HG03457 (cell line): ENCODE measurements around the gene RBM15B.

Experiments
- ATAC-seq: cut with Tn5 transposase; IDR thresholded peaks from one replicate; pipeline ENCODE4 v1.9.1; 2021; ENCODE audit warnings: moderate number of reproducible peaks; ENCODE audit not compliant: unreplicated experiment

Gene RBM15B

GRCh38 chr3:51390246-51391074, 625 bp upstream of the RBM15B start:
- peak; percentile 3 for ATAC-seq

DNA sequence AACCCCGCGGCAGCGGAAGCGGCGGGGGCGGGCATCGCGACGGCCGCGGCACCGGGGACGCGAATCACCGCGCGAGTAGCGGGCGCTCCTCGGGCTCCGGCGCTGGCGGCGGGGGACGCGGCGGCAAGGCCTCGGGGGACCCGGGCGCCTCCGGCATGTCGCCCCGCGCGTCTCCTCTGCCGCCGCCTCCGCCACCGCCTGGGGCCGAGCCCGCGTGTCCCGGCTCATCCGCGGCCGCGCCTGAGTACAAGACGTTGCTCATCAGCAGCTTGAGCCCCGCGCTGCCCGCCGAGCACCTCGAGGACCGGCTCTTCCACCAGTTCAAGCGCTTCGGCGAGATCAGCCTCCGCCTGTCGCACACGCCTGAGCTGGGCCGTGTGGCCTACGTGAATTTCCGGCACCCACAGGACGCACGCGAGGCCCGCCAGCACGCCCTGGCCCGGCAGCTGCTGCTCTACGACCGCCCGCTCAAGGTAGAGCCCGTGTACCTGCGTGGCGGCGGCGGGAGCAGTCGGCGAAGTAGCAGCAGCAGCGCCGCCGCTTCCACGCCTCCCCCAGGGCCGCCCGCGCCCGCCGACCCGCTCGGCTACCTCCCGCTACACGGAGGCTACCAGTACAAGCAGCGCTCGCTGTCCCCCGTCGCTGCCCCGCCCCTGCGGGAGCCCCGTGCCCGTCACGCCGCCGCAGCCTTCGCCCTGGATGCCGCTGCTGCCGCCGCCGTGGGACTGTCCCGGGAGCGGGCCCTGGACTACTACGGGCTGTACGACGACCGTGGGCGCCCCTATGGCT, 675 bp downstream of the RBM15B start:
- peak; percentile 8 for ATAC-seq

DNA sequence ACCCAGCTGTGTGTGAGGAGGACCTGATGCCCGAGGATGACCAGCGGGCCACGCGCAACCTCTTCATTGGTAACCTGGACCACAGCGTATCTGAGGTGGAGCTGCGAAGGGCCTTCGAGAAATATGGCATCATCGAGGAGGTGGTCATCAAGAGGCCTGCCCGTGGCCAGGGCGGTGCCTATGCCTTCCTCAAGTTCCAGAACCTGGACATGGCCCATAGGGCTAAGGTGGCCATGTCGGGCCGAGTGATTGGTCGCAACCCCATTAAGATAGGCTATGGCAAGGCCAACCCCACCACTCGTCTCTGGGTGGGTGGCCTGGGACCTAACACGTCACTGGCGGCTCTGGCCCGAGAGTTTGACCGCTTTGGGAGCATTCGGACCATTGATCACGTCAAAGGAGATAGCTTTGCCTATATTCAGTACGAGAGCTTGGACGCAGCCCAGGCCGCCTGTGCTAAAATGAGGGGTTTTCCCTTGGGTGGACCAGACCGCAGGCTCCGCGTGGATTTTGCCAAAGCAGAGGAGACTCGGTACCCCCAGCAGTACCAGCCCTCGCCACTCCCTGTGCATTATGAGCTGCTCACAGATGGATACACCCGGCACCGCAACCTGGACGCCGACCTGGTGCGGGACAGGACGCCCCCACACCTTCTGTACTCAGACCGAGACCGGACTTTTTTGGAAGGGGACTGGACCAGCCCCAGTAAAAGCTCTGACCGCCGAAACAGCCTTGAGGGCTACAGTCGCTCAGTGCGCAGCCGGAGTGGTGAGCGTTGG, 1.5 kb downstream of the RBM15B start:
- ATAC-seq, result no peak

- ATAC-seq, result no peak
Observed at GRCh38 chr3:51393134-51393495, 2.0 kb downstream of the RBM15B start.

- ATAC-seq, result no peak
Observed at GRCh38 chr3:51393564-51393963, 2.5 kb downstream of the RBM15B start.

DNA sequence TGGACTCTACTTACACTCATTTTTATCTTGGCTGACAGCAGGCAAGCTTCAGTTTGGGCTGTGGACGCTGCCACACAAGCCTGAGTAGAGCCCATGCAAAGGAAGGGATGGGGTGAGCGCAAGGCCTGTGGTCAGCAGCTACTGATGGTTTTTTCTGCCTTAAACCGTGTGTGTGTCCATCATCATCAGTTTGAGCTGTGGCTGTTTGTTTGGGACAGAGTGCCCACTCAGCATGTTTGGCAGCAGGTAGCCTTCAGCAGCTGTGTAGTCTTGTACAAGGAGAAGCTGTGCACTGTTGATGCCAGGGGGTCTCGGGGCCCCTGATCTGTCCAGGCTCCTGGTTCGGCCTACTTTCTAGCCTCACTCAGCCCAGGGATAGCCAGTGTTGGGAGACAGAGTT, 3.5 kb downstream of the RBM15B start:
- no peak for ATAC-seq

DNA sequence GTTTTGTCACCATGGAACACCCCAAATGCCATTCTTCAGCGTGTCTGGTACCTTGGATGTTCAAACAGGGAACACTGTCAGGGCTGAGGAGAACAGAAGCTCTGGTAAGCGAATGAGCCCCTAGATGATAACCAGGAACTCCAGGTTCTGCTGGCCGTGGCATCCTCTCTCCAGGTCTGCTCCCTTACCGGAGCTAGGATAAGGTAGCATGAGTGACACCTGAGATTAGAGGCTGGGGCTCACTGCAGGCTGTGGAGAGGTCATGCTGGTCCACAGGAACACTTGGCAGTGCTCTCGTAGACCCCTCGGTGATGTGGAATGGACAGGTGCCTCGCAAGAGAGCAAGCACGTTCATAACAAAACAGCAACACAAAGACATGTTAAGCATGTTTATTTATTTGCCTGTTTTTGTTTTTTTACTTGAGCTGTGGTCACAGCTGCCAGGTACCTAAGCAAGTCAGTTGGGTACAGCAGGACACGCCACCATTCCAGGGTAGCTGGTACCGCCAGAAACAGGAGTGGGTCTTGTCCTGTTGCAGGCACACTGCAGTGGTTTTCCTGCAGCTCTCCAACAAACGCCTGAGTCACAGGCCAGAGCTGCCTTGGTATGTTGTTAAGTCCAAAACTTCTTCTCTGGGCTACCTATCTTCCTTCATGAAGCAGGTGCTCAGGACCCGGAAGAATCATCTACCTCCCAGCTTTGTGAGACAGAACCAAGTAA, 4.6 kb downstream of the RBM15B start:
- no peak for ATAC-seq

GRCh38 chr3:51396401-51396800, 5.3 kb downstream of the RBM15B start:
- ATAC-seq, result no peak

DNA sequence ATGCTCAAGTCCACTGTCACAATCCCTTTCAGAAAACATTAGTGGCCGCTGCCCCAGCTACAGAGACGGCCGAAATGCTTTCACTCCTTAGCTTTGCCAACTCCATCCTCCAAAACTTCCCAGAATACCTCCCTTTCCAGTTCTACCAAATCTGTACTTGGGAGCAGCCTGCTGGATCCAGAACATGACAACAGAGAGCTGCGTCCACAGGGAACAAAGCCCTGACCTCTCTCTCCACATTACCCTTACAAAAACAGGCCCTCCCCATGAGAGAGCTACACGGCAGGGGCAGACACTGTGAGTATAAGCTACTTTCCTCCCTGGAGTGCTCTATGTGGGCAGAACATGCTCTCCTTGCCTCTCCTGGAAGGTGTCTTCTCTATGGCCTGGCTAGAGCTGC, 6.3 kb downstream of the RBM15B start:
- ATAC-seq, result no peak

- no peak for ATAC-seq
Observed at GRCh38 chr3:51398595-51399310, 7.7 kb downstream of the RBM15B start.

- no peak for ATAC-seq
Observed at GRCh38 chr3:51400166-51400565, 9.1 kb downstream of the RBM15B start.

DNA sequence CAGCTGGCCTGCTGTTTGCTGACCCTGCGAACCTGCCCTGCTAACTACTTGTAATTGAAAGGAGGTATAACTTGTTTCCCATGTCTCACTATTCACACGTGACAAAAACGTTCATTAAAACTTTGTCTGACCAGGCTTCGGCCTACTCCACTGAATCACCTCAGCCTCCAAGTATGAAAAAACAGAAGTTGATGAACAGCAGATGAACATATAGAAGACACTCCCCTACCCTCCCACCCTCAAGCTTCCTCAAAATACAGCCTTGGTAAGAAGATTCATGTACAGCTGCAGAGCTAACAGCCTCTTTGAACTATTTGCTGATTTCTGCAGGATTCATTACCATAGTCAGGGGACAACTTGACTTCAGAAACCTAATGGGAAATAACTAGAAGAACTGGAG, 10.7 kb downstream of the RBM15B start:
- no peak for ATAC-seq

DNA sequence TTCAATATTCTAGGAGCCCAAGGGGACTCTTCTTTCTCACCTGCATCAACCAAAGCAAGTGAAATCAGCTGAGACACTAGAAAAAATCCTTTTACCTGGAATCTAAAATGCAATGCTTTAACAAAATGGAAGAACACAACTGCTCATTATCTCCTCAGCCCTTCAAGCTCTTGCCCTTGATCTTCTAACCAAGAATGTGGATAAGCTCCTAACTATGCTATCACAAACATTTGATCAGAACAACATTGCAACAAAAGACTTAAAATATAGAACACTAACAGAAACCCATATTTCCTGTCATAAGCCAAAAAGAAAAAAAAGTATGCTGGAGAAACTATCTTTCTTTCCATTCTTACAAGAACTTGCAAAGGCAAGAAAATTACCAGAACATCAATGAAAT, 12.6 kb downstream of the RBM15B start:
- no peak for ATAC-seq

DNA sequence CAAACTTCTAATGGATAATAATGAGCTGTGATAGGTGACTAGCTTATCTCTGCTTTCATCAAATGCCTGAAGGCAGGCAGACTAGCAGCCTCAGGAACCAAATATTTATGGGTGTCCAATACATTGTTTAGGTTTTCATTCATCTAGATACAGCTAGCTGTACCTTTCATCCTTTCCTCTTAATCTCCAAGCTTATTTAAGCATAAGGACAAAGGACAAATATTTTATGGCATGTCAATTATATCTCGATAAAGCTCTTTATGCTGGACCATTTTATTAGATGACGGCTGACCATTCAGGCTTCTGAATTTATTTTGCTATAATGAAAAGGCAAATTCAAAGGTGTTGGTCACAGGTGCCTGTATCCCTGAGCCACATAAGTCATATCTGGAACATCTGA, 16.9 kb downstream of the RBM15B start:
- no peak for ATAC-seq

DNA sequence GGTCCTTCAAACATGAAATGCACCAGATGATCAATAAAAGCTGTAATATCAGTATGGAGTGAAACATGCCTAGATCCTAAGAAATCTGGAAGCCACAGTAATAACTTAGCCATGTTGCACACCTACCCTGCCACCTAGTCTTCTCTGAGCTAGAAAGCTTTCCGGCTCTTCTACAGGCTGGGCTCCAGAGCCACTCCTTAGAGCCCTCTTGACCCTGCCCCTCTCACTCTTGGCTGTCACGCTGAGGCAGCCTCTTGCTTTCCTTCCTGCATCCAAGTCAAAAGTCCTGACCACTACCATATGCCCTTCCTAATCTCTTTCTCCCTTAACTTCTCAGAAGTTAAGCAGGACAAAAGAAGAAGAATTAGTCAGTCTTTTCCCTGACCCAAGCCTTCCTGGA, 17.7 kb downstream of the RBM15B start:
- no peak for ATAC-seq

- no peak for ATAC-seq
Observed at GRCh38 chr3:51422211-51422610, 31.1 kb downstream of the RBM15B start.

DNA sequence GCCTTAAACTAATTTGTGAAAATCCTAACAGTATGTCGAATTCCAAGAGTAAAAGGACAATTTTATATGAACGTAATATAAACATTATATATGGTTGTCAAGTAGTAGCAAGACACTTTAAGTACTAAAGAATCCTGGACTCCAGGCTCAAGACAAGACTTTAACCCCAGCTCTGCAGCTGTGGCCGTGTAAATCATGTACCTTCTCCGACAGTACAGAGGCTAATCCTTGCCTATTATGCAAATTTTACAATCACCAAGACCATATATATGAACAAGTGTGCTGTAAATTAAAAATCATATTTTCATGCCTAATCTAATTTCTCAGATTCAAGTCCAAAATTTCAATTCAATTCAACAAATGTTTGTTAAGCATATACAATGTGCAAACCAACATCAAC, 35.8 kb downstream of the RBM15B start:
- ATAC-seq, result no peak

GRCh38 chr3:51429138-51429537, 38.1 kb downstream of the RBM15B start:
- ATAC-seq, result no peak

DNA sequence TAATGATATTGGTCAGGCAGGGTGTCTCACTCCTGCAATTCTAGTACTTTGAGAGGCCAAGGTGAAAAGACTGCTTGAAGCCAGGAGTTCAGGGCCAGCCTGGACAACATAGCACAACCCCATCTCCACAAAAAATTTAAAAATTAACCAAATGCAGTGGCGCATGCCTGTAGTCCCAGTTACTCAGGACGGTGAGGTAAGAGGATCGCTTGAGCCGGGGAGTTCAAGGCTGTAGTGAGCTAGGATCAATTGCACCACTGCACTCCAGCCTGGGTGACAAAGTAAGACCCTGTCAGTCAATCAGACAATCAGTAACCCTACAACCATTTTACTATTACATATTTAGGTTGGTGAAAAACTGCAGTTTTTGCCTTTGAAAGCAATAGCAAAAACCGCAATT, 43.0 kb downstream of the RBM15B start:
- ATAC-seq, result no peak

GRCh38 chr3:51434746-51435327, 43.8 kb downstream of the RBM15B start:
- ATAC-seq, result no peak
